GM21717 (cell line): ENCODE data around the gene SV2C.

ENCODE experiments used
- ATAC-seq: cut with Tn5 transposase; IDR thresholded peaks from one replicate; pipeline ENCODE4 v1.9.1; 2021; ENCODE audit warnings: mild to moderate bottlenecking, moderate library complexity; ENCODE audit not compliant: unreplicated experiment

The SV2C gene

GRCh38 chr5:76402251-76402885 is 319.2 kb downstream of the SV2C start:
- peak; percentile 40 for ATAC-seq

- ATAC-seq = peak; percentile 60
These were observed 319.9 kb downstream of the SV2C start, which contains the start of gene IQGAP2 for GRCh38 chr5:76402886-76403765. TSS of gene IQGAP2 (plus strand) at chr5:76403285. CDS start at chr5:76403546, 261 bp downstream.
